ACHN (cell line): ENCODE results near the gene PANK2.
A peak's percentile ranks its signal among the peaks of the same experiment; 100 is the strongest.

Source experiments
- DNase-seq: peaks from one replicate; pipeline ENCODE4 v3.0.0-alpha.2; 2015
- in situ Hi-C: cut with HindIII; loops from 2 replicates; pipeline ENCODE4 v1.10.0; 2017; ENCODE audit warnings: low sequenced_read_pairs, low pct_ligation_motif_present, low pct_unique_long_range_greater_than_20kb

The PANK2 gene

GRCh38 chr20:3922223-3922982, 33.2 kb downstream of the PANK2 start:
- no peak for DNase-seq
- in situ Hi-C loops: no loop called here

- in situ Hi-C loops: no loop called here
- no peak for DNase-seq
Observed at GRCh38 chr20:3922983-3923339, 33.8 kb downstream of the PANK2 start.

- in situ Hi-C loops: no loop called here
- no peak for DNase-seq
Observed at GRCh38 chr20:3923818-3924217, 34.6 kb downstream of the PANK2 start.

GRCh38 chr20:3924304-3925112, 35.3 kb downstream of the PANK2 start:
- no peak for DNase-seq
- in situ Hi-C loops: no loop called here

DNA sequence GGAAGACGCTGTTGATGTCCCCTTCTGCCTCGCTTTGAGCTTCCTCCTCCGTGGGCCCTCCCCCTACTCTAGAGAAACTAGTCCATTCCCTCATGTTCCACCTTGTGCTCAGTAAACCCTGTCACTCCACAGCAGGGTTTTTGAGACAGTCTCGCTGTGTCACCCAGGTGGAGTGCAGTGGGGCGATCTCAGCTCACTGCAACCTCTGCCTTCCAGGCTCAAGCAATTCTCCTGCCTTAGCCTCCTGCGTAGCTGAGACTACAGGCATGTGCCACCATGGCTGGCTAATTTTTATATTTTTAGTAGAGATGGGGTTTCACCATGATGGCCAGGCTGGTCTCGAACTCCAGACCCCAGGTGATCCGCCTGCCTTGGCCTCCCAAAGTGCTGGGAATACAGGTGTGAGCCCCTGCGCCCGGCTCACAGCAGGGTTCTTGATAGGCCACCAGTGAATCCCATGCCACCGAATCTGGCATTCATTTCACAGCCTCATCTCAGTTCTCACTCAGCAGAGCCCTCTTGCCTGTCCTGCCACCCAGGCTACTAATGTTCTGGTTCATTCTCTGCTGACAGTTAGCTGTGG, 36.0 kb downstream of the PANK2 start:
- DNase-seq: no peak
- in situ Hi-C loops: no loop called here

DNA sequence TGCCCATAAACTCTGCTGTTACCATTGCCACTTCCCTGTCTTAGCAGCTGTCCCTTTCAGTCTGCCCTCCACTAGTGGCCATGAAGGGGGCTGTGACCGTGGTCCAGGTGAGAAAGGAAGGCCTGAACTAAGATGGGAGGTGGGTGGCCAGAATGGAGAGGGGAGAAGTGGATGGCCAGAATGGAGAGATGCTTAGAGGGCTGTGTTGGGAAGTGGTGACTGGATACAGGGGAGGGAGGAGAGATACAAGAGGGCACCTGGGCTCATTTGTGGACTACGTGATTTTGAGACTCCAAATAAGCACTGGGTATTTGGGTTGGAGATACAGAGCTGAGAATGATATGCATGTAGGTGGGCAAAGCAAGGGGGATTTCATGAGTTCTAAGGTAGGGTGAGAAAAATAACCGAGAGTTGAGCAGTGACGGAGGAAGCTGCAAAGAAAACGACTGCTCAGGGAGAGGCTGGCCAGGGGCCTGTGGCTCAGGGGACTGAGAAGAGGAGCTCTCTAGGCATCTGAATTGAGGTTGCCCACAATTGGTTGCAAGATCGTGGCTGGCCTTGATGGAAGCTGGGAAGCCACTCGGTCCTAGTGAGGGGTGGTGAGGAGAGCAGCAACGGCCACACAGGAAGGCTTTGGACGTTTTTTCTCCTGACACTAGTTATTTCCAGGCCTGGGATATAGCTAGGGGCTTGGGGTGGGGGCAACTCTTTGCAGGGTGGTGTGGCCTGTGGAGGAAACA, 36.9 kb downstream of the PANK2 start:
- in situ Hi-C loops: no loop called here
- DNase-seq: no peak

DNA sequence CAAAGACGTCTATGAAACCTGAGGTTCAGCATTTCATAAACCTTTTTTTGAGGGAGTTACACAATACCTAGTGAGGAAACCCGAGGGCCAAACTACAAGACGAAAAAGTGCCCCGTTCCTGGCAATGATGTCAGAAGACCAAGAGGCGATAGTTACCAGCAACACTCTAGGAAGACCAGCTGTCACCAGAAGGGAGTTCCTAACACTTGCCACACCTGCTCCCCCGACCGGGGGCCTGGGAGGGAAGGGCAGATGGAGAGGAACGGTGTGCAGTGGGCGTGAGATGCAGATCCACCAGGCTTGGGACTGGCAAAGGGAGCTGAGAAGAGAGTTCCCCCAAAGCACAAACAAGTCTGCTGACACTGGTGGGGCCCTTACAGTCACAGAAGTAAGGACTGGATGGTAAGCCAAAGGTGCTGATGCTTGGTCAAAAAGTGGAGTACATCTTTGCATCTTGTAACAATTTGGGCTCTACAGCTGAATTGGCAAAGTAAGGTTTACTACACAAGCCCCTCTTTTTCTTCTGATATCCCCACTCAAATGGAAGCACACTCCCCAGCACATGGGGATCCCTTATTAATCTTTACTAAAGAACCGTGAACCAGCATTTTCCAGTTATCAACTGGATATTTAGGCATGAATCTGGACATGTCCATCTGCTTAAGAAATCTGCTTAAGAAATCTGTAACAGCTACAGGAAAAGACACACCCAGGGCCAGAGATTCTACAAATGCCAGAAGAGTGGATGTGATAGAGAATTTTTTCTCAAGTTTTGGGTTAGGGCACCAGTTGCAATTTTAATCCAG, 38.5 kb downstream of the PANK2 start:
- no peak for DNase-seq
- in situ Hi-C loops: no loop called here

- in situ Hi-C loops: no loop called here
- no peak for DNase-seq
Observed at GRCh38 chr20:3929713-3930060, 40.5 kb downstream of the PANK2 start.

- DNase-seq: peak; percentile 41
- in situ Hi-C loops: no loop called here
Observed at GRCh38 chr20:3930265-3931206, 41.3 kb downstream of the PANK2 start.

DNA sequence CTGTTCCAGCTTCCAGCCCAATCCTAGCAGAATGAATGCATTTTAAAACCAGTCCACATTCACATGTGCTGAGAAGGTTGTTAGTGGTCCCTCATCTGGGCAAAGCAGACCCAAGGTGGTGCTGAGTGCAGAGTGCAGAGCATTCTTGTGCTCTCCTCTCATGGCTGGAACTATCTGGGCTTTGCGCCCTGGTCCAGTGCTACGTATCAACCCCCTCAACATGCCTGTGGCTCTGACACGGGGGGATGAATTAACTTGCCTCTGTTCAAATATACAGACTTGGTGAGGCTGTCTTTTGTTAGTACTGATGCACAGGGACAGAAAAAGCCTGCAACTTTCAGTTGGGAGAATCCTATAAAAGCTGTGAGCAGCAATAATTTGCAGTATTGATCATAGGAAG, 42.5 kb downstream of the PANK2 start:
- DNase-seq: no peak
- in situ Hi-C loops: no loop called here

GRCh38 chr20:3932277-3932676, 43.1 kb downstream of the PANK2 start:
- in situ Hi-C loops: no loop called here
- DNase-seq: no peak

- peak; percentile 55 for DNase-seq
- in situ Hi-C loops: no loop called here
Observed at GRCh38 chr20:3932681-3933080, 43.5 kb downstream of the PANK2 start.

GRCh38 chr20:3933218-3933617, 44.0 kb downstream of the PANK2 start:
- in situ Hi-C loops: no loop called here
- DNase-seq: no peak

DNA sequence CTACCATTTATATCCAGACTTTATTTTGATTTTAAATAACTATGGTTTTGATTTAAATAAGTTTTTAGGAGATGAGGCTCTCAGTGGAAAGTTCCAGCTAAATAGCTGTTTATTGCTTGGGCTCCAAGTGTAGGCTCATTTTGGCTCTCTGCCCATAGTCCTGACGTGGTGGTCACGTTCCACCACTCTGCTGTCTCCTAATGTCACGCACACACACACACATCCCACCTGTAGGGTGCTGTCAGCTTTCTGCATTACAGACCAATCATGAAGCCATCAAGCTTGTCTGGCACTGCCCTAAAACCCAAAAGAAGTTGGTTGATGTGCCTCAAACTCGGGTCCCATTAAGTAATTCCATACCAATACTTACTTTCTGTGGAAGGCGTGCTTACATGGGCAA, 45.4 kb downstream of the PANK2 start:
- in situ Hi-C loops: no loop called here
- no peak for DNase-seq

DNA sequence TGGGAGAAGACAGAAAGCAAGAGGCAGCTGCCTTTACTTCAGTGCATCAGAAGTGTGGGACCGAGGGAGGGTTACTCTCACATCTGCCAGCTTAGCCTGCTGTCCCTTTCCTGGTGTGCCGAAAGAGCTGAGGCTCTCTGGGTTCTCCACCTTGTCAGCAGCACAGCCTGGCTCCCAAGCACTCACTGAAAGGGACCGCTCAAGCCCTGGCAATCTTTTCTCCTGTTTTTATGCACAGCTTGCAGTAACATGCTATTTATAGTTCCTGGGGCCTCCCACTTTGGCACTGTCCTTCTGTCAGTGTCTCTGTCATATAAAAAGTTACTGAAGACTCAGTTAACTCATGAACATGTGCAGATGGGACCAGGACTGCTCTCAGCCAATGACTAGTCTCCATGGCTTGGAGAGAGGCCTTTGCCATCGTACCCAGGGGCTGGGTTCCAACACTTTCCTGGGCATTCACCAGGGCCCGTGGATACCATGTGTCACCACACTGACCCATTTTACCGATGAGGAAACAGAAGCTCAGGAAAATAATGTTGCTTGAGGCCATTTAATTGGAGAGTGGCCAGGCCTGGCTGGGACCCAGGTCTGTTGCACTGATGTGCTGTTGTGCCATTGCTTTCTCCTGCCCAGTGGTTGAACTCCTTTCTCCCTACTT, 46.2 kb downstream of the PANK2 start:
- in situ Hi-C loops: no loop called here
- DNase-seq: no peak

GRCh38 chr20:3935956-3936340, 46.8 kb downstream of the PANK2 start:
- DNase-seq: no peak
- in situ Hi-C loops: no loop called here

DNA sequence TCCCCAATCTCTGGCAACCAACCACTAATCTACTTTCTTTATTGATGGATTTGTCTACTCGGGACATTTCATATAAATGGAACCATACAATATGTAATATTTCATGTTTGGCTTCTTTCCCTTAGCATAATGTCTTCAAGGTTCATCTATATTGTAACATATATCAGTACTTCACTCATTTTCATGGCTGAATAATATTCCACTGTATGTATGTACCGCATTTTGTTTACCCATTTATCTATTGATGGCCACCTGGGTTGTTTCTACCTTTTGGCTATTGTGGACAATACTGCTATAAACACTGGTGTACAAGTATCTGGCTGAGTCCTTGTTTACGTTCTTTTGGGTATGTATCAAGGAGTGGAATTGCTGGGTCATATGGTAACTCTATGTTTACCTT, 48.4 kb downstream of the PANK2 start:
- DNase-seq: no peak
- in situ Hi-C loops: no loop called here
